KOPT-K1 (cell line): ENCODE measurements around the gene RAB8A.

Experiments used
- H3K27ac ChIP-seq: fragments of 200-600 bp; sonication (generic); 2 replicates; pipeline ENCODE4 v1.5.1; 2016; ENCODE audit warnings: antibody characterized with exemption, mild to moderate bottlenecking, low read depth, low read length; ENCODE audit not compliant: poor library complexity, severe bottlenecking
- H3K36me3 ChIP-seq: fragments of 200-600 bp; sonication (generic); 2 replicates; pipeline ENCODE4 v1.5.1; 2017; ENCODE audit warnings: antibody characterized with exemption, mild to moderate bottlenecking, low read length, moderate library complexity; ENCODE audit not compliant: insufficient read depth
- H3K9me3 ChIP-seq: fragments of 200-600 bp; sonication (generic); 2 replicates; pipeline ENCODE4 v1.5.1; 2017; ENCODE audit warnings: antibody characterized with exemption, low read length, mild to moderate bottlenecking; ENCODE audit not compliant: insufficient read depth, poor library complexity, severe bottlenecking

The RAB8A gene

GRCh38 chr19:16135430-16136127 lies 23.9 kb downstream of the RAB8A start:
- H3K27ac ChIP-seq: no peak overlapping the region
- peaks cover 43% of the 10 kb centered on the region for H3K36me3 ChIP-seq
- H3K9me3 ChIP-seq: no peaks in the 10 kb centered on the region

GRCh38 chr19:16136185-16136999 lies 24.7 kb downstream of the RAB8A start:
- no peak overlapping the region for H3K27ac ChIP-seq

GRCh38 chr19:16139752-16140151 lies 28.1 kb downstream of the RAB8A start:
- Histone ChIP-seq H3K27ac (peak overlapping the region; percentile 43), H3K36me3 (peaks cover 1% of the 10 kb centered on the region), H3K9me3 (no peaks in the 10 kb centered on the region)

More at GRCh38 chr19:16136185-16136999, 24.7 kb downstream of the RAB8A start:
- Histone ChIP-seq H3K36me3 (peaks cover 35% of the 10 kb centered on the region), H3K9me3 (no peaks in the 10 kb centered on the region)

GRCh38 chr19:16141043-16141442 lies 29.4 kb downstream of the RAB8A start:
- Histone ChIP-seq H3K27ac (no peak overlapping the region), H3K36me3 (no peaks in the 10 kb centered on the region)

GRCh38 chr19:16142032-16142580 lies 30.4 kb downstream of the RAB8A start:
- Histone ChIP-seq H3K36me3 (no peaks in the 10 kb centered on the region), H3K9me3 (no peaks in the 10 kb centered on the region), H3K27ac (no peak overlapping the region)

More at GRCh38 chr19:16141043-16141442, 29.4 kb downstream of the RAB8A start:
- H3K9me3 ChIP-seq: no peaks in the 10 kb centered on the region

- Histone ChIP-seq H3K27ac (peak within 1 kb of the TSS; percentile 60), H3K36me3 (no peaks in the 10 kb centered on the region), H3K9me3 (no peaks in the 10 kb centered on the region)
Observed at GRCh38 chr19:16143399-16144215, 31.9 kb downstream of the RAB8A start, which contains the start of gene HSH2D. TSS of gene HSH2D (plus strand) at chr19:16143685. CDS start at chr19:16148751, 5,066 bp downstream.

GRCh38 chr19:16144216-16144581 lies 32.5 kb downstream of the RAB8A start:
- Histone ChIP-seq H3K9me3 (no peaks in the 10 kb centered on the region), H3K36me3 (no peaks in the 10 kb centered on the region), H3K27ac (peak overlapping the region; percentile 60)

GRCh38 chr19:16146112-16146511 lies 34.4 kb downstream of the RAB8A start:
- Histone ChIP-seq H3K36me3 (no peaks in the 10 kb centered on the region), H3K27ac (no peak overlapping the region), H3K9me3 (no peaks in the 10 kb centered on the region)

- no peak overlapping the region for H3K27ac ChIP-seq
- H3K36me3 ChIP-seq: no peaks in the 10 kb centered on the region
- no peaks in the 10 kb centered on the region for H3K9me3 ChIP-seq
Observed at GRCh38 chr19:16148443-16149229, 36.9 kb downstream of the RAB8A start.

GRCh38 chr19:16153582-16154336 lies 42.1 kb downstream of the RAB8A start:
- Histone ChIP-seq H3K27ac (no peak overlapping the region), H3K9me3 (no peaks in the 10 kb centered on the region), H3K36me3 (no peaks in the 10 kb centered on the region)

- no peak overlapping the region for H3K27ac ChIP-seq
- H3K36me3 ChIP-seq: no peaks in the 10 kb centered on the region
- H3K9me3 ChIP-seq: no peaks in the 10 kb centered on the region
Observed at GRCh38 chr19:16154557-16154956, 42.9 kb downstream of the RAB8A start.

GRCh38 chr19:16155128-16155527 lies 43.4 kb downstream of the RAB8A start:
- Histone ChIP-seq H3K9me3 (no peaks in the 10 kb centered on the region), H3K36me3 (no peaks in the 10 kb centered on the region), H3K27ac (no peak overlapping the region)

GRCh38 chr19:16156904-16157303 lies 45.2 kb downstream of the RAB8A start:
- Histone ChIP-seq H3K27ac (no peak overlapping the region), H3K36me3 (no peaks in the 10 kb centered on the region), H3K9me3 (no peaks in the 10 kb centered on the region)
